ENCODE results near the gene PNPLA3.
A peak's percentile ranks its signal among the peaks of the same experiment; 100 is the strongest.

Gene PNPLA3

GRCh38 chr22:43883012-43883661, 40.5 kb upstream of the PNPLA3 start:
- no peak for FAIRE-seq
- TF ChIP-seq POLR2A (IDR thresholded peaks at IDR 0.05; ENCODE audit: low read depth, low read length) (no peak), POLR2AphosphoS5 (IDR thresholded peaks at IDR 0.05; ENCODE audit: low read depth, low read length) (no peak), TAF1 (IDR thresholded peaks at IDR 0.05; ENCODE audit: borderline replicate concordance, low read depth, low read length) (no peak)
- DNase-seq (ENCODE audit: insufficient read length) = peak; percentile 65

- DNase-seq (ENCODE audit: insufficient read length) = no peak
Measured at GRCh38 chr22:43883719-43884415, 39.7 kb upstream of the PNPLA3 start.

GRCh38 chr22:43884600-43885318, 38.8 kb upstream of the PNPLA3 start:
- DNase-seq (ENCODE audit: insufficient read length) (peak; percentile 72), FAIRE-seq (peak; percentile 90)

More at GRCh38 chr22:43883719-43884415, 39.7 kb upstream of the PNPLA3 start:
- FAIRE-seq = no peak
- no peak for TF ChIP-seq POLR2AphosphoS5 (IDR thresholded peaks at IDR 0.05; ENCODE audit: low read depth, low read length)

GRCh38 chr22:43885319-43885671, 38.3 kb upstream of the PNPLA3 start:
- DNase-seq (ENCODE audit: insufficient read length) (no peak), FAIRE-seq (no peak)
- no peak for TF ChIP-seq POLR2A (IDR thresholded peaks at IDR 0.05; ENCODE audit: low read depth, low read length)
- no peak for TF ChIP-seq TAF1 (IDR thresholded peaks at IDR 0.05; ENCODE audit: borderline replicate concordance, low read depth, low read length)
- no peak for TF ChIP-seq POLR2AphosphoS5 (IDR thresholded peaks at IDR 0.05; ENCODE audit: low read depth, low read length)

More at GRCh38 chr22:43884600-43885318, 38.8 kb upstream of the PNPLA3 start:
- TF ChIP-seq POLR2AphosphoS5 (IDR thresholded peaks at IDR 0.05; ENCODE audit: low read depth, low read length) = no peak
- TF ChIP-seq TAF1 (IDR thresholded peaks at IDR 0.05; ENCODE audit: borderline replicate concordance, low read depth, low read length) = no peak
- TF ChIP-seq POLR2A (IDR thresholded peaks at IDR 0.05; ENCODE audit: low read depth, low read length) = no peak

- no peak for TF ChIP-seq POLR2A (IDR thresholded peaks at IDR 0.05; ENCODE audit: low read depth, low read length)
- no peak for TF ChIP-seq TAF1 (IDR thresholded peaks at IDR 0.05; ENCODE audit: borderline replicate concordance, low read depth, low read length)
- TF ChIP-seq POLR2AphosphoS5 (IDR thresholded peaks at IDR 0.05; ENCODE audit: low read depth, low read length) = no peak
- FAIRE-seq = no peak
- no peak for DNase-seq (ENCODE audit: insufficient read length)
Measured at GRCh38 chr22:43885786-43886185, 37.8 kb upstream of the PNPLA3 start.

GRCh38 chr22:43886231-43886630, 37.4 kb upstream of the PNPLA3 start:
- DNase-seq (ENCODE audit: insufficient read length) = no peak
- FAIRE-seq = no peak
- TF ChIP-seq TAF1 (IDR thresholded peaks at IDR 0.05; ENCODE audit: borderline replicate concordance, low read depth, low read length) = no peak
- no peak for TF ChIP-seq POLR2AphosphoS5 (IDR thresholded peaks at IDR 0.05; ENCODE audit: low read depth, low read length)
- no peak for TF ChIP-seq POLR2A (IDR thresholded peaks at IDR 0.05; ENCODE audit: low read depth, low read length)

- TF ChIP-seq POLR2AphosphoS5 (IDR thresholded peaks at IDR 0.05; ENCODE audit: low read depth, low read length) = no peak
- no peak for TF ChIP-seq TAF1 (IDR thresholded peaks at IDR 0.05; ENCODE audit: borderline replicate concordance, low read depth, low read length)
- no peak for TF ChIP-seq POLR2A (IDR thresholded peaks at IDR 0.05; ENCODE audit: low read depth, low read length)
- DNase-seq (ENCODE audit: insufficient read length) (no peak), FAIRE-seq (no peak)
Measured at GRCh38 chr22:43887391-43887790, 36.2 kb upstream of the PNPLA3 start.

- FAIRE-seq (no peak), DNase-seq (ENCODE audit: insufficient read length) (no peak)
- no peak for TF ChIP-seq POLR2AphosphoS5 (IDR thresholded peaks at IDR 0.05; ENCODE audit: low read depth, low read length)
- TF ChIP-seq POLR2A (IDR thresholded peaks at IDR 0.05; ENCODE audit: low read depth, low read length) = no peak
- TF ChIP-seq TAF1 (IDR thresholded peaks at IDR 0.05; ENCODE audit: borderline replicate concordance, low read depth, low read length) = no peak
Measured at GRCh38 chr22:43888740-43889139, 34.9 kb upstream of the PNPLA3 start.

GRCh38 chr22:43889201-43889859, 34.3 kb upstream of the PNPLA3 start:
- FAIRE-seq = no peak
- TF ChIP-seq POLR2AphosphoS5 (IDR thresholded peaks at IDR 0.05; ENCODE audit: low read depth, low read length) = no peak
- no peak for TF ChIP-seq POLR2A (IDR thresholded peaks at IDR 0.05; ENCODE audit: low read depth, low read length)
- no peak for TF ChIP-seq TAF1 (IDR thresholded peaks at IDR 0.05; ENCODE audit: borderline replicate concordance, low read depth, low read length)
- no peak for DNase-seq (ENCODE audit: insufficient read length)

- FAIRE-seq = no peak
- TF ChIP-seq TAF1 (IDR thresholded peaks at IDR 0.05; ENCODE audit: borderline replicate concordance, low read depth, low read length) (no peak), POLR2AphosphoS5 (IDR thresholded peaks at IDR 0.05; ENCODE audit: low read depth, low read length) (no peak), POLR2A (IDR thresholded peaks at IDR 0.05; ENCODE audit: low read depth, low read length) (no peak)
- no peak for DNase-seq (ENCODE audit: insufficient read length)
Measured at GRCh38 chr22:43889860-43890253, 33.7 kb upstream of the PNPLA3 start.

GRCh38 chr22:43890901-43891331, 32.7 kb upstream of the PNPLA3 start:
- TF ChIP-seq POLR2A (IDR thresholded peaks at IDR 0.05; ENCODE audit: low read depth, low read length) (no peak), POLR2AphosphoS5 (IDR thresholded peaks at IDR 0.05; ENCODE audit: low read depth, low read length) (no peak), TAF1 (IDR thresholded peaks at IDR 0.05; ENCODE audit: borderline replicate concordance, low read depth, low read length) (no peak)
- DNase-seq (ENCODE audit: insufficient read length) = no peak
- FAIRE-seq = no peak
